ENCODE results near the gene INPP5D. TPM values are rescaled to one million over a fixed set of nuclear protein-coding genes. Genes with fewer than 3 reads are reported as not detected.
"Not testable (repeated sequence)": the region's sequence is repeated elsewhere in the genome, so short reads cannot be mapped to it uniquely, and the experiment has no call there.

The INPP5D gene
- total RNA-seq, 1 donor from 2014 or later: 2.2 TPM

DNA sequence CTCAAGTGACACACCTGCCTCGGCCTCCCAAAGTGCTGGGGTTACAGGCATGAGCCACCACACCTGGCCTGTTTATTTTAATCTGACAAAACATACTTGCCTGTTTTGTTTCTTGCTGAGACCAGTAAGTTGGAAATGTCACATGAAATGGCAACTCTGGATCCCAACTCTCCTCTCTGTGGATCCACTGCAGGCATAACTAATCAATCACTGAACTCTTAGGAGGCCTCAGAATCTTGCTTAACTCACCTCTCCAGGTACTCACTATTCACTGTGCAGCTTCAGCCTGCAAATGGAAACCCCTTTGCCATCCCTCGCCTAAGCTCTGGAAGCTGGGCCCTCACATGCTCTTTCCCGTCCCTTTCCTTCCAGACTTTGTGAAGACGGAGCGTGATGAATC lies 134.9 kb downstream of the INPP5D start:
- Mint-ChIP-seq H3K27me3 (ENCODE audit: unreplicated experiment) (peaks cover 5% of the 10 kb centered on the region), H3K4me1 (ENCODE audit: low read depth, unreplicated experiment) (no peaks in the 10 kb centered on the region), H3K27ac (ENCODE audit: unreplicated experiment) (no peak overlapping the region), H3K9me3 (ENCODE audit: unreplicated experiment) (peaks cover 5% of the 10 kb centered on the region), H3K36me3 (ENCODE audit: unreplicated experiment) (no peaks in the 10 kb centered on the region), H3K4me3 (ENCODE audit: unreplicated experiment) (no peak overlapping the region)
- no peak for DNase-seq
- TF ChIP-seq CTCF (IDR thresholded peaks at IDR 0.05; ENCODE audit: partially characterized antibody, unreplicated experiment): no peak

GRCh38 chr2:233197022-233197421 lies 136.9 kb downstream of the INPP5D start:
- Mint-ChIP-seq H3K4me1 (ENCODE audit: low read depth, unreplicated experiment) (peaks cover 8% of the 10 kb centered on the region), H3K36me3 (ENCODE audit: unreplicated experiment) (no peaks in the 10 kb centered on the region), H3K4me3 (ENCODE audit: unreplicated experiment) (no peak overlapping the region), H3K9me3 (ENCODE audit: unreplicated experiment) (peaks cover 9% of the 10 kb centered on the region), H3K27me3 (ENCODE audit: unreplicated experiment) (peaks cover 5% of the 10 kb centered on the region), H3K27ac (ENCODE audit: unreplicated experiment) (no peak overlapping the region)
- DNase-seq: no peak
- no peak for TF ChIP-seq CTCF (IDR thresholded peaks at IDR 0.05; ENCODE audit: partially characterized antibody, unreplicated experiment)

- H3K27ac Mint-ChIP-seq (ENCODE audit: unreplicated experiment): no peak overlapping the region
Observed at GRCh38 chr2:233198026-233198425, 137.9 kb downstream of the INPP5D start.

GRCh38 chr2:233199870-233200269 lies 139.7 kb downstream of the INPP5D start:
- peaks cover 11% of the 10 kb centered on the region for H3K36me3 Mint-ChIP-seq (ENCODE audit: unreplicated experiment)
- H3K9me3 Mint-ChIP-seq (ENCODE audit: unreplicated experiment): peaks cover 13% of the 10 kb centered on the region
- H3K27me3 Mint-ChIP-seq (ENCODE audit: unreplicated experiment): peaks cover 10% of the 10 kb centered on the region
- no peak overlapping the region for H3K4me3 Mint-ChIP-seq (ENCODE audit: unreplicated experiment)
- no peak for TF ChIP-seq CTCF (IDR thresholded peaks at IDR 0.05; ENCODE audit: partially characterized antibody, unreplicated experiment)
- H3K4me1 Mint-ChIP-seq (ENCODE audit: low read depth, unreplicated experiment): peaks cover 8% of the 10 kb centered on the region
- DNase-seq: no peak
- no peak overlapping the region for H3K27ac Mint-ChIP-seq (ENCODE audit: unreplicated experiment)

More at GRCh38 chr2:233198026-233198425, 137.9 kb downstream of the INPP5D start:
- no peak for TF ChIP-seq CTCF (IDR thresholded peaks at IDR 0.05; ENCODE audit: partially characterized antibody, unreplicated experiment)
- peaks cover 6% of the 10 kb centered on the region for H3K9me3 Mint-ChIP-seq (ENCODE audit: unreplicated experiment)
- peaks cover 8% of the 10 kb centered on the region for H3K4me1 Mint-ChIP-seq (ENCODE audit: low read depth, unreplicated experiment)
- no peak for DNase-seq
- H3K27me3 Mint-ChIP-seq (ENCODE audit: unreplicated experiment): peaks cover 8% of the 10 kb centered on the region
- H3K4me3 Mint-ChIP-seq (ENCODE audit: unreplicated experiment): no peak overlapping the region
- peaks cover 5% of the 10 kb centered on the region for H3K36me3 Mint-ChIP-seq (ENCODE audit: unreplicated experiment)

DNA sequence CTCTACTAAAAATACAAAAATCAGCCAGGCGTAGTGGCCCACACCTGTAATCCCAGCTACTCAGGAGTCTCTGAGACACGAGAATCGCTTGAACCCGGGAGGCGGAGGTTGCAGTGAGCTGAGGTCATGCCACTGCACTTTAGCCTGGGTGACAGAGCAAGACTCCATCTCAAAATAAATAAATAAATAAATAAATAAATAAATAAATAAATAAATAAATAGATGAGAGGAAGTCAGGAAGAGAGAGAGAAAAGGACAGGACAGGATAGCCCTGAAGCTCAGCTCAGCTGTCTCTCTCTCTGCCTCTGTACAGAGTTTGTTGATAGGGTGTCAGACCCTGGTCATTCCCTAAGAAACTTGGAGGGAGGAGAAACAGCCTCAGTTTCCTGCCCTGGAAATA lies 140.6 kb downstream of the INPP5D start:
- peaks cover 13% of the 10 kb centered on the region for H3K9me3 Mint-ChIP-seq (ENCODE audit: unreplicated experiment)
- H3K27ac Mint-ChIP-seq (ENCODE audit: unreplicated experiment); H3K4me1 Mint-ChIP-seq (ENCODE audit: low read depth, unreplicated experiment); DNase-seq; H3K27me3 Mint-ChIP-seq (ENCODE audit: unreplicated experiment): not testable (repeated sequence)
- H3K36me3 Mint-ChIP-seq (ENCODE audit: unreplicated experiment): peaks cover 11% of the 10 kb centered on the region
- H3K4me3 Mint-ChIP-seq (ENCODE audit: unreplicated experiment): peak overlapping the region; percentile 46
